Measurements from ENCODE around the gene FKBP1B.
"Not testable (repeated sequence)": the region's sequence is repeated elsewhere in the genome, so short reads cannot be mapped to it uniquely, and the experiment has no call there.

DNA sequence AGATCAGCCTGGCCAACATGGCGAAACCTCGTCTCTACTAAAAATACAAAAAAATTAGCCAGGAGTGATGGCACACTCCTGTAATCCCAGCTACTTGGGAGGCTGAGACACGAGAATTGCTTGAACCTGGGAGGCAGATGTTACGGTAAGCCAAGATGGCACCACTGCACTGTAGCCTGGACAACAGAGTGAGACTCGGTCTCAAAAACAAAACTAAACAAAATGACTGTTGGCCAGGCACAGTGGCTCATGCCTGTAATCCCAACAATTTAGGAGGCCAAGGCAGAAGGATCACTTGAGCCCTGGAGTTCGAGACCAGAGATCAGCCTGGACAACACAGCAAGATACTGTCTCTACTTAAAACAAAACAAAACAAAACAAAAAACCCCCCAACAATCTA is 6.4 kb upstream of the FKBP1B start:
- TF ChIP-seq CTCF (conservative IDR thresholded peaks at IDR 0.05; ENCODE audit: low read depth, low read length); EZH2 (IDR thresholded peaks at IDR 0.05; ENCODE audit: borderline replicate concordance, low read depth, low read length, poor library complexity, severe bottlenecking): not testable (repeated sequence)

All from A673 (cell line).